Iris pigment epithelial cell (primary cell): ENCODE data around the gene NFAM1.

Source experiments
- DNase-seq: peaks from one replicate; pipeline ENCODE4 v3.0.0-alpha.2; 2011; ENCODE audit warnings: low read depth

The NFAM1 gene

DNA sequence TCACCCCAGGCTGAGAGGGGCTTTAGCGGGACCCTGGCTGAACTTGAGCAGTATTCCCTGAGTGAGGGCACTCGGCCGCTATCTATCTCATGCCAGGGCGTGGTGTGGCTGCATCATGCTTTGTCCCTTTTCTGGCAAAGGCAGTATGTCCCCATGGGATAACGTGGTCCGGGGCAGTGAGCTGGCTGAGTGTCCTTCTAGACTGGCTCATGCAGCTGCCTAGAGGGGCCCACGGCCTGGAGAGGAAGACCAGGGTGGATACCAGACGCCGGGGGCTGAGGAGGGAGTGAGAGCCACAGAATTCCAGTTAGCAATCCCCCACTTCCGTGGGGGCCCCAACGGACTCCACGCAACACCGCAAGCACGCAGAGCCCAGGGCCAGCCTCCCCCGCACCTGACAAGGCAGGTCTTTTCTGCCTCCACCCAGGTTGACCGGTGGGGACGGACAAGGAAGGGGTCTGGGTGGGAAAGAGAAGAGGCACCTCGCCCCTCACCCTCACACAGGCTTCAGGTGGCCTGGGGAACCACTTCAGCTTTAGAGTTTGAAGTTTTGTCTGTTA, 15.5 kb downstream of the NFAM1 start:
- DNase-seq = no peak

GRCh38 chr22:42414565-42415303, 17.5 kb downstream of the NFAM1 start:
- no peak for DNase-seq

GRCh38 chr22:42414021-42414420, 18.2 kb downstream of the NFAM1 start:
- no peak for DNase-seq

GRCh38 chr22:42412744-42413333, 19.4 kb downstream of the NFAM1 start:
- DNase-seq = no peak

DNA sequence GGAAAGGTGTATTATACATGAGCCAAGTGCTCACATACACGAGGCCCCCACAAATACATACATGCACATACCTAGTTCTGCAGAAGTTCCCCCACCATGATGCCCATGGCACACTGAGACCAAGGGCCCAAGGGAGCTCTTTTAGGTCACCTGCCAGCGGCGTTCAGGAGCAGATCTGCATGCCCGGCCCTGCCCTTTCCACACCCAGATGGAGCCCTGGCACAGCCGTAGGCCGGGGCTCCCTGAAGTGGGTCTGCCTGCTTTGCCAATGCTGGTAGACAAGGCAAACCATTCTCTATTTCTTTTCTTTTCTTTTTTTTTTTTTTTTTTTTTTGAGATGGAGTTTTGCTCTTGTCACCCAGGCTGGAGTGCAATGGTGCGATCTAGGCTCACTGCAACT, 21.5 kb downstream of the NFAM1 start:
- DNase-seq = no peak

DNA sequence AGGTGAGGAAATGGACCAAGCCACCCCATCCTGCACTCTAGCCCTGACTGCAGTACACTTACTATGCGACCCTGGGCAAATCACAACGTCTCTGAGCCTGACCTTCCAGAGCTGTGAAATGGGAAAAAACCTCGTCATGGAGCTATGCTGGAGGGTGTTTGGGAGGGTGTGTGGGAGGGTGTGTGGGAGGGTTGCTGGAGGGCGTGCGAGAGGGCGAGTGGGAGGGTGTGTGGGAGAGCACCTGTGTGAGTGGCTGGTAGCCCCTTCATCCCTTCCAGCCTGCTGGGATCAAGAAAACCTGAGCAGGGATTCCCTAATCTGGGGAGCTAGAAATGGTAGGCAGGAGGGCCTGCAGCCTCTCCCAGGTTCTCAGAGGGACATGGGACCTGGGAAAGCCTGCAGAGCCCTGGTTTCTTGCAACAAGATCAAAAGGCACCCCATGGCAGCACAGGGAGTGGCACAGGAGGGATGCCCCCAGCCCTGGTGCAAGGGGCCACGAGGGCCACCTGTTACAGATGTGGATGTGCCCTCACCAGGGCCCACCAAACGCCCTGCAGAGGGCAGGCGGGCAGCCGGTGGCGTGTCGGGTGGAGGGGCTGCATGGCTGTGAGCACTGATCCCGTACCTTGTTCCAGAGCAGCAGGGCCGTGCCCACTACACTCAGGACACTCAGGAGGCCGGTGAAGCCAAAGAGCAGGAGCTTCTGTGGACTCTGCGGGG, 23.2 kb downstream of the NFAM1 start:
- DNase-seq = no peak

- DNase-seq = no peak
Observed at GRCh38 chr22:42408276-42408675, 23.9 kb downstream of the NFAM1 start.

- no peak for DNase-seq
Observed at GRCh38 chr22:42404266-42404665, 27.9 kb downstream of the NFAM1 start.

- DNase-seq = no peak
Observed at GRCh38 chr22:42401535-42402334, 30.5 kb downstream of the NFAM1 start.

GRCh38 chr22:42400811-42401534, 31.2 kb downstream of the NFAM1 start:
- no peak for DNase-seq

- DNase-seq = no peak
Observed at GRCh38 chr22:42399315-42400271, 32.6 kb downstream of the NFAM1 start.

DNA sequence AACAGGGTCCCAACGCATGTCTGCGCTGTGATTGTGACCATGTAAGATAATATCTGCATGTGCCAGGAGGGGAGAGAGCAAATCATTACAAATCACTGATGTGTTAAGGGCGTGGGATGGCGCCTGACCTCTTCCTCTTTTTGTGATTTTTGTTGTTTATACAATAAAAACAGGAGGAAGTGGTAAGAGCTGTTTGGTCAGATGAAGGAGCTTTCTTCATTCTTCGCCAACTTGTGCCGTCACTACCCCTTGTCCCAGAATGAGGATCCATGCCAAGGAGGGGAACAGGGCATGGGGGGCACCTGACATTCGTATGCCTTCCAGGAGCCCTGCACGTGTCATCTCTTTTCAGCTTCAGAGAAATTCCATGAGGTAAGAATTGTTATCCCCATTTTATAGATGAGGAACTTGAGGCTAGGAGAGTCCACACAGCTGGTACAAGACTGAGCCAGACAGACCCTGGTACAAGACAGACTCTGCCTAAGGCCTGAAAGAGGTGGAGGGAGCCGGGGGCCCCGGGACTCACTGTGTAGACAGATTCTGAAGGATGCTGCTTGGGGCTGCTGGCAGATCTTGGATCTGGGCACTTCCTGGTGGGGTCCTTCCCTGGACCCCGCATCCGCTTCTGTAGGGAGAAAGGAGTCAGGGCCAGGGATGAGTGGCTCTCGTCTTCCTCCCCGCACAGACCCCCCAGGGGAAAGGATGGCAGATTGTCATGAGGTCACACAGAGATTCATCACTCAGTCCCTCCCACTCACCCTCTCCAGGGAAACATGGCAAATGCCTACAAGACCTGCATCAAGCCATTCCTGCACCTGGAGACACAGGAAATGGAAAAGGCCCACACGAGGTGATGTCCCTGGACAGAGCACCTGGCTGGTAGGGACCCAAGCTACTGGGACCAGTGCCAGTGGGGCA, 34.6 kb downstream of the NFAM1 start:
- no peak for DNase-seq

DNA sequence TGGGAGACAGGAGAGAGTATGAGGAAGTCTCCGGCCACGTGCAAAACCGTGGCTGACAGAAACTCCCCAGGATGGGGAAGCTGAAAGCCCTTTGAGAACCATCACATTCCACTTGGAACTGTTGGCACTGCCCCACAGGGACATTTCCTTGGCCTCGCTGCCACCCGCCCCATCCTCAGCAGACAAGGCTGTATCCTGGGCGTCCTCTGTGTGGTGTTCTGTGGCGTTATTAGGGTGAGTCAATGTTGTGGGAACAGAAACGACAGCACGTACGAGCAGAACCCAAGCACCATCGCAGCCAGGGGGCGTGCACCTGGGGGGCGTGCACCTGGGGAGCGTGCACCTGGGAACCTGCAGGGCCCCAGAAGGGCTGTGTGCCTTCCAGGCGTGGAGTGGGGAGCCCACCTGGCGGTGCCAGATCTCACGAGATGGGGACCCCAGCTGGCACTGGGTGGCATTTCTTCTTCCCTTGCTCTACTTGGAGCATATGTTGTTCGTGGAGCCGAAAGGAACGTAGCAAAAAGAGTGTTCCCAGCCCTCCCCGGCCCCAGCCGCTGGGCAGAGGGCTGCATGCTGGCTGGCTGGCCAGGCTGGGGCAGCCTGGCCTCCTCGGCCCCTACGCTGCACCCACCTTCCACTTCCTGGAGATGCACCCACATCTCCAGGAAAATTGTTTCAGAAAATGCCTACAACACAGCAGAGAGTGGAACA, 35.4 kb downstream of the NFAM1 start:
- DNase-seq = no peak

DNA sequence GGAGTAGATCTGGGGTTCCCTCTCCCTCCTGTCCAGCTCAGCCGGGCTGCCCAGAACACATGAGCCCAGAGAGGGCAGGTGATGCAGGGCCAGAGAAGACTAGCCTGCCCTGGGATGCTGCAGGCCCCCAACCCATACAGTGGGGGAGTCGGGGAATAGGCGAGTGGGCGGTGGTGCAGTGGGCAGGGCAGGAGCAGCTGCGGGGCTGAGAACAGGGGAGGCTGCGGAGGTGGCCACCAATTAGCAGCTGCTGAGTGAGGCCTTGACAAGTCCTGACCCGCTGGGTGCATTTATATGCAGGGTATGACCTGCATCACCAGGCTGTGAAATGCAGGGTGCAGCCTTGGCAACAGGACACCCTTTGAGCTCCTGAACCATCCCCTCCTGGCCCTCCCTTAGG, 43.1 kb downstream of the NFAM1 start:
- DNase-seq = no peak

DNA sequence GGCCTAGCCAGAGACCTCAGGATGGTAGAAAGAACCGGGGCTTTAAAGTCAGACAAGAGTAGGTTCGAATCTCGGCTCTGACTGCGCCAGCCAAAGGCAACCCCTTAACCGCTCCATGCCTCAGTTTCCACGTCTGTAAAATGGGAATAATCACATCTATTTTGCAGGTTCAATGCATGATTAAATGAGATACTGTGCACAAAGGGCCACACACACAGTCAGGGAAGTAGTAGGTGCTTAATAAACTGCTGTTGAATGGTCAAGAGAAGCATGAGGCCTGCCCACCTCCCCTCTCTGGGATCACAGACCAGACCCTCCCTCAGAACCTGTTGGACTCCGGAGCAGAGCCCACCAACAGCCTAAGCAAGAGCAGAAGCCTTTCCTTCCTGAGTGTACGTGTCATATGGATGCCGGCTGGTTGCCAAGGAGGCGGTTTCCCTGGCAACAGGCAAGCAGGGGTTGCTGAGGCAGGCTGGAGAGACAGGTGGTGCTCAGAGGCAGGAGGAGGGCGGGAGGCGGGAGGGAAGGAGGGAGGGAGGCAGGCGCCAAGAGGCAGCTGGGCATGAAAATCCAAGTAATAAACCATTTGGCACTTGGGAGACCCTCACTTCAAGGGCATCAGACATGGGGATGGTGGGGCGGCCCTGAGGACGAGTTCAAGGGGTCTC, 43.9 kb downstream of the NFAM1 start:
- DNase-seq = peak; percentile 23

GRCh38 chr22:42387631-42388030, 44.6 kb downstream of the NFAM1 start:
- no peak for DNase-seq

DNA sequence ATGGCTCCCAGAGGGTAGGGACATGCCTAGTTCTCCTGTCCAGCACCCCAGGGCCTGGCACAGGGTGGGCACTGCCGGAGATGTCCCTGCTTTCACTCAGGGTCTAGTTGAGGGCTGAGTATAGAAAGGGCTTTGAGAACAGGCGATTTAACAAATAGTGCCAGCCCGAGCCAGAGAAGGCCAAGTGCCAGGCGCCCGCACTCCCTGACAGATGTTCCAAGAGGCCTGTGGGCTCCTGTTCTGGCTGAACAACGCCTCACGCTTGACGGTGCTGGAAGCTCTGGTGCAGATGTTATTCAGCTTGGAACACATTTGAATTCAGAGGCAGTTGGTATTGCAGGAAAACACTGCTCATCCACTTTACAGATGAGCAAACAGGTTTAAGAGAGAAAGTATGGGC, 46.5 kb downstream of the NFAM1 start:
- DNase-seq = no peak

- DNase-seq = no peak
Observed at GRCh38 chr22:42384506-42384905, 47.7 kb downstream of the NFAM1 start.
